ENCODE results near the gene ARFGAP3.

The ARFGAP3 gene

DNA sequence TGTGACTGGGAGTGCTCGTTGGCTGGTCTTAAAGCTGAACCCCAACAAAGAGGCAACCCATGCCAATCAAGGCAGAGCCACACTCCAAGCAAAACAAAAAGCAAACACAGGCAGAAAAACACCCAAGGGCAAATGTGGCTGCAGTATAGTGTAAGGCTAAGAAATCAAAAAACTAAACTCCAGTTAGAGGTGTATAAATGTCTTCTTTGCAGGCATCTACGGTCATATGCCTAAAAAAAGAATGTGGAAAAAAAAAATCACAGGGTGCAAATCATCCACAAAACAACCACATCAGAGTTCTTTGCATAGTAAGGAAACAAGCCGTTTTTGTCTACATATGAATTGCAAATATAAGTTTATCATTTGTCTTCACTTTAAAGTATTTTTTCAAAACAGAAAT is 27.8 kb downstream of the ARFGAP3 start:
- H3K9me3 ChIP-seq (ENCODE audit: control insufficient read depth in 5 of 5, low read length in 5 of 5) = no peaks in the 10 kb centered on the region
- H3K4me1 ChIP-seq (ENCODE audit: control insufficient read depth in 5 of 5, insufficient read depth in 5 of 5, low read length in 5 of 5) = no peaks in the 10 kb centered on the region
- peaks cover 31 to 89% (median 62%) of the 10 kb centered on the region in 5 donors for H3K36me3 ChIP-seq (ENCODE audit: control insufficient read depth in 5 of 5, insufficient read depth in 5 of 5, low read length in 5 of 5)

DNA sequence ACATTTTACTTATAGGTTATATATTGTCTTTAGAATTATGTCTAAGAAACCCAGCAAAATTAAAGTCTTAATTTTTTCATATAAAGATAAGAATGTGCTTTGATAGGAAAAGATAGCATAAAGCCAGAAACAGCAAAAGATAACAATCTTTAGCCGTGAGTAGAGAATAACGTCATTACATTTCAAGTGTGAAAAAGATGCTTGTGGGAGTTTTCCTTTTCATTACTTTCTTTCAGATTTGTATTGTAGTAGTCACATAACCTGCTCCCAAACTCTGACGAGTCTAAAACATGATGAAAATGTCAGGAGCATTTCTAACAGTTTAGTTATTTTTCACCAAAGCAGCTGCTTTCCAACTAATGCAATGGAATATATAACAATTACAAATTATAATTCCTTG is 31.3 kb downstream of the ARFGAP3 start:
- H3K4me3 ChIP-seq (ENCODE audit: low read depth in 1 of 5, low read length in 5 of 5) = no peak overlapping the region
- peaks cover 29 to 81% (median 48%) of the 10 kb centered on the region in 5 donors for H3K36me3 ChIP-seq (ENCODE audit: control insufficient read depth in 5 of 5, insufficient read depth in 5 of 5, low read length in 5 of 5)
- no peaks in the 10 kb centered on the region for H3K27me3 ChIP-seq (ENCODE audit: control insufficient read depth in 5 of 5, insufficient read depth in 4 of 5, low read length in 5 of 5)
- H3K27ac ChIP-seq (ENCODE audit: low read depth, low read length) = no peak overlapping the region
- H3K4me1 ChIP-seq (ENCODE audit: control insufficient read depth in 5 of 5, insufficient read depth in 5 of 5, low read length in 5 of 5) = no peaks in the 10 kb centered on the region
- no peak overlapping the region for H3K9ac ChIP-seq (ENCODE audit: low read length in 5 of 5)
- peaks cover 0 to 2% (median 0%) of the 10 kb centered on the region in 5 donors for H3K9me3 ChIP-seq (ENCODE audit: control insufficient read depth in 5 of 5, low read length in 5 of 5)

More for the DNA sequence above, 27.8 kb downstream of the ARFGAP3 start:
- H3K27ac ChIP-seq (ENCODE audit: low read depth, low read length) = no peak overlapping the region
- H3K27me3 ChIP-seq (ENCODE audit: control insufficient read depth in 5 of 5, insufficient read depth in 4 of 5, low read length in 5 of 5) = no peaks in the 10 kb centered on the region
- no peak overlapping the region for H3K9ac ChIP-seq (ENCODE audit: low read length in 5 of 5)
- no peak overlapping the region for H3K4me3 ChIP-seq (ENCODE audit: low read depth in 1 of 5, low read length in 5 of 5)

DNA sequence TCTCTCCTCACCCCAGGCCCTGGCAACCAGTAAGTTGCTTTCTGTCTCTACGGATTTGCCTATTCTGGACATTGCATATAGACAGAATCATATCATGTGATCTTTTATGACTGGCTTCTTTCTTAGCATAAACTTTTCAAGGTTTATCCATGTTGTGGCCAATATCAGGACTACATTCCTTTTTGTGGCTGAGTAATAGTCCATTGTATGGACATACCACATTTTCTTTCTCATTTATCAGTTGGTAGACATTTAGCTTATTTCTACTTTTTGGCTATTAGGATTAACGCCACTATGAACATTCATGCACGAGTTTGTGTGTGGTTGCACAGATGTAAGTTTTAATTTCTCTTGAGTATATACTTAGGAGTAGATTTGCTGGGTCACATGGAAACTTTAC is 35.7 kb downstream of the ARFGAP3 start:
- Histone ChIP-seq H3K9me3 (ENCODE audit: control insufficient read depth in 5 of 5, low read length in 5 of 5) (peaks cover 0 to 2% (median 0%) of the 10 kb centered on the region in 5 donors), H3K4me1 (ENCODE audit: control insufficient read depth in 5 of 5, insufficient read depth in 5 of 5, low read length in 5 of 5) (peaks cover 0 to 11% (median 3%) of the 10 kb centered on the region in 5 donors), H3K27ac (ENCODE audit: low read depth, low read length) (no peak overlapping the region), H3K4me3 (ENCODE audit: low read depth in 1 of 5, low read length in 5 of 5) (no peak overlapping the region), H3K36me3 (ENCODE audit: control insufficient read depth in 5 of 5, insufficient read depth in 5 of 5, low read length in 5 of 5) (peaks cover 19 to 57% (median 31%) of the 10 kb centered on the region in 5 donors), H3K9ac (ENCODE audit: low read length in 5 of 5) (no peak overlapping the region), H3K27me3 (ENCODE audit: control insufficient read depth in 5 of 5, insufficient read depth in 4 of 5, low read length in 5 of 5) (no peaks in the 10 kb centered on the region)

DNA sequence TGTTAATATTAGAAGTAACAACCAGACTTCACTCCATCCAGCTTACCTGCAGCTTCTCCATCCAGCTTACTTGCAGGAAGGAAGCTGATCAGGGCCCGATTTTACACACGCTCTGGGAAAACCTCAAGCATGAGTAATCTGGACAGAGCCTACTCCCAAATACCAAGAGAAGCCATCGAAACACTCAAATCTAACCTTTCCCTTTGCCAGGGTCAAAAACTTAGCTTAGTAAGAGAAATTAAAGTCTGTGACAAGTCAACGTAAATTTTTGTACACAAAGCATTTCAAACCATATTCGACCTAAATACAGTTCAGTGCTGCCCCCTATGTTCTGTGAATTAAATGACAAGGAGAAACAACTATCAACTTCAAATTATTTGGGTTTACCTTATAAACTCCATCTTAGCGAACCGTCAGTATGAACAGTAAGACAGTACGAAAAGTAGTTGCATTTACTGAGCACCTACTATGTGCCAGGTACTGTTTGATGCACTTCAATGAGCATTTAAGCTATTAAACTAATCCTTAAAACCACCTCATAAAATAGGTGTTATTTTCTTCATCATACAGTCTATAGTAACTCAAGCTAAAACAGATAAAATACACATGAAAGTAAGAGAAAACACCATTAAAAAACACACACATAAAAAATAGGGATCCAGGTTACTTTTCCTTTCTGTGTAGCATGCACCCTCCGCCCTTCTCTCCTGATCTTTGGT is 36.9 kb downstream of the ARFGAP3 start:
- no peaks in the 10 kb centered on the region for H3K27me3 ChIP-seq (ENCODE audit: control insufficient read depth in 5 of 5, insufficient read depth in 4 of 5, low read length in 5 of 5)
- H3K9me3 ChIP-seq (ENCODE audit: control insufficient read depth in 5 of 5, low read length in 5 of 5) = peaks cover 0 to 2% (median 0%) of the 10 kb centered on the region in 5 donors
- no peak overlapping the region for H3K4me3 ChIP-seq (ENCODE audit: low read depth in 1 of 5, low read length in 5 of 5)
- H3K27ac ChIP-seq (ENCODE audit: low read depth, low read length) = no peak overlapping the region
- H3K9ac ChIP-seq (ENCODE audit: low read length in 5 of 5) = no peak overlapping the region
- H3K36me3 ChIP-seq (ENCODE audit: control insufficient read depth in 5 of 5, insufficient read depth in 5 of 5, low read length in 5 of 5) = peaks cover 24 to 57% (median 33%) of the 10 kb centered on the region in 5 donors
- H3K4me1 ChIP-seq (ENCODE audit: control insufficient read depth in 5 of 5, insufficient read depth in 5 of 5, low read length in 5 of 5) = peaks cover 0 to 11% (median 3%) of the 10 kb centered on the region in 5 donors

DNA sequence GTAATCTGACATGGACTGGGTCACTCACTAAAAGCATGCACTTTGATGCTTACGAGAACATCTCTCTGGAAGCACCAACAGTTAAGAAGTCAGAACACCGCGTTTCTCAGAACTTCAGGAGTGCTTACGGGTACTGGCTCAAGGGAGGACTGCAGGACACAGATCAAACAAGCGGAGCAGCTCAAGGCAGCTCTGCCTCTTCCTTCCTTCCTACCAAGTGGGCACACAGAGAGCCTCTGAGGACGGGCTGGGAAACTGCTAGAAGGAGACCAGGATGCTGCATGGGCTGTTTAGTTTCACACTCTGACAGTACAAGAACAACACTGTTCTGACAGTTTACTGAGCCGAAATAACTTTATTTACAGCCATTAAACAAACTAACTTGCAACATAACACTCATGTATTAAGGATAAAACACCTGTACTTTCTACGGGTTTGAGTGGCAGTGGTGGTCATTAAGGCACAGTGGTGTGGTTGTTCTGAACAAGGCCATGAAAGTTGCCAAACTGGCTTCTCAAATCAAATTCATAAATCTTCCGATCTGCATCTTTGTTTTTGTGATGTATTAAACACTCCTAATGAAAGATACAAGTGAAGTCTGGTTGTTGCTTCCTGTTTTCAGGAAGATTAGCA is 37.5 kb downstream of the ARFGAP3 start:
- Histone ChIP-seq H3K9ac (ENCODE audit: low read length in 5 of 5) (no peak overlapping the region), H3K36me3 (ENCODE audit: control insufficient read depth in 5 of 5, insufficient read depth in 5 of 5, low read length in 5 of 5) (peaks cover 20 to 57% (median 29%) of the 10 kb centered on the region in 5 donors), H3K27me3 (ENCODE audit: control insufficient read depth in 5 of 5, insufficient read depth in 4 of 5, low read length in 5 of 5) (no peaks in the 10 kb centered on the region), H3K4me1 (ENCODE audit: control insufficient read depth in 5 of 5, insufficient read depth in 5 of 5, low read length in 5 of 5) (peaks cover 0 to 11% (median 3%) of the 10 kb centered on the region in 5 donors), H3K4me3 (ENCODE audit: low read depth in 1 of 5, low read length in 5 of 5) (no peak overlapping the region), H3K27ac (ENCODE audit: low read depth, low read length) (no peak overlapping the region), H3K9me3 (ENCODE audit: control insufficient read depth in 5 of 5, low read length in 5 of 5) (peaks cover 0 to 2% (median 0%) of the 10 kb centered on the region in 5 donors)

DNA sequence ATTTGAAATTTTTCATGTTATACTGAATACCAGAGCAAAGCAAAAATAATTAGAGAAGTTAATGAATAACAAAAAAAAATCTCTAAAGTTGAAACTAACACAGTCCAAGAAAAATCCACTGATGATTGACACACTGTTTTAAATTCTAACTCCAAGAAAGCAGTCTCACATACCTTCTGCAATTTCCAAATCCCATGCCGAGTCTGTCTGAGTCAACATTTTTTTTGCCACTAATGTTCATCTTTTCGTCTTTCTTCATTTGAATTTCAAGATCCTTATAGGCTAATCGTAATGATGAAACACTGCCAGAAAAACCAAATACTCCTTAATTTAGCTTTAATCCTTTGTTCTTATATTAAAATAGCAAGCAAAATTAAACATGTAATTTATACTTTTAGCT is 39.5 kb downstream of the ARFGAP3 start:
- peaks cover 24 to 63% (median 34%) of the 10 kb centered on the region in 5 donors for H3K36me3 ChIP-seq (ENCODE audit: control insufficient read depth in 5 of 5, insufficient read depth in 5 of 5, low read length in 5 of 5)
- peaks cover 0 to 2% (median 0%) of the 10 kb centered on the region in 5 donors for H3K9me3 ChIP-seq (ENCODE audit: control insufficient read depth in 5 of 5, low read length in 5 of 5)
- no peak overlapping the region for H3K4me3 ChIP-seq (ENCODE audit: low read depth in 1 of 5, low read length in 5 of 5)
- no peak overlapping the region for H3K9ac ChIP-seq (ENCODE audit: low read length in 5 of 5)
- peaks cover 0 to 16% (median 3%) of the 10 kb centered on the region in 5 donors for H3K4me1 ChIP-seq (ENCODE audit: control insufficient read depth in 5 of 5, insufficient read depth in 5 of 5, low read length in 5 of 5)
- no peaks in the 10 kb centered on the region for H3K27me3 ChIP-seq (ENCODE audit: control insufficient read depth in 5 of 5, insufficient read depth in 4 of 5, low read length in 5 of 5)
- no peak overlapping the region for H3K27ac ChIP-seq (ENCODE audit: low read depth, low read length)

DNA sequence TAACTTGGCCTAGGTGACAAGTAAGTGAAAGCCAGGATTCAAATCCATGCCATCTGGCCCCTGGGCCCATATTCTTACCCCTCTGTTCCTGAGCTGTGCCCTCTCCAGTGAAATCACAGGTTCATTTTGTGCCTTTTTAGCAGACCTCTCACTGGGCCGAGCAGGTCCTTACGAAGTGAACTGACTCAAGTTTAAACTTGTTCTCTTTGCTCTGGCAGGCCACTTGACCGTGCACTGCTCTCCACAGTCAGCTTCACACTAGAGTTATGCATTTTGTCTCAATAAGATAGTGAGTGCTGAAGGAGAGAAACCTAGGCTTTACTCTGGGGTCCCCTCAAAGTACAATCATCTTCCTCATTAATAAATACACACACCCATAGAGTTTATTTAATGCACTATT is 40.7 kb downstream of the ARFGAP3 start:
- no peak overlapping the region for H3K27ac ChIP-seq (ENCODE audit: low read depth, low read length)

DNA sequence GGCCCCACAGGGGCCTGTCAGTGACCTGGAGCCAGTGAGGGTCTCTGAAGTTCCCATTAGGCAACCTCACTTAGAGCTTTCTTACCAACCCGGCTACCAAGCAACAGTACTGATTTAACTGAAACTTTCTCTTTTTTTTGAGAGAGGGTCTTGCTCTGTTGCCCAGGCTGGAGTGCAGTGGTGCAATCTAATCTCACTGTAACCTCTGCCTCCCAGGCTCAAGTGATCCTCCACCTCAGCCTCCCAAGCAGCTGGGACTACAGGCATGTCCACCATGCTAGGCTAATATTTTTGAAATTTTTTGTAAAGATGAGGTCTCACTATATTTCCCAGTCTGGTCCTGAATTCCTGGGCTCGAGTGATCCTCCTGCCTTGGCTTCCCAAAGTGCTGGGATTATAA is 42.5 kb downstream of the ARFGAP3 start:
- peaks cover 0 to 10% (median 0%) of the 10 kb centered on the region in 5 donors for H3K4me1 ChIP-seq (ENCODE audit: control insufficient read depth in 5 of 5, insufficient read depth in 5 of 5, low read length in 5 of 5)
- peaks cover 19 to 63% (median 45%) of the 10 kb centered on the region in 5 donors for H3K36me3 ChIP-seq (ENCODE audit: control insufficient read depth in 5 of 5, insufficient read depth in 5 of 5, low read length in 5 of 5)
- no peak overlapping the region for H3K4me3 ChIP-seq (ENCODE audit: low read depth in 1 of 5, low read length in 5 of 5)
- H3K27me3 ChIP-seq (ENCODE audit: control insufficient read depth in 5 of 5, insufficient read depth in 4 of 5, low read length in 5 of 5) = no peaks in the 10 kb centered on the region
- H3K9ac ChIP-seq (ENCODE audit: low read length in 5 of 5) = no peak overlapping the region
- H3K9me3 ChIP-seq (ENCODE audit: control insufficient read depth in 5 of 5, low read length in 5 of 5) = no peaks in the 10 kb centered on the region
- no peak overlapping the region for H3K27ac ChIP-seq (ENCODE audit: low read depth, low read length)

More for the DNA sequence above, 40.7 kb downstream of the ARFGAP3 start:
- Histone ChIP-seq H3K27me3 (ENCODE audit: control insufficient read depth in 5 of 5, insufficient read depth in 4 of 5, low read length in 5 of 5) (no peaks in the 10 kb centered on the region), H3K4me3 (ENCODE audit: low read depth in 1 of 5, low read length in 5 of 5) (no peak overlapping the region), H3K9me3 (ENCODE audit: control insufficient read depth in 5 of 5, low read length in 5 of 5) (peaks cover 0 to 2% (median 0%) of the 10 kb centered on the region in 5 donors), H3K4me1 (ENCODE audit: control insufficient read depth in 5 of 5, insufficient read depth in 5 of 5, low read length in 5 of 5) (peaks cover 0 to 16% (median 3%) of the 10 kb centered on the region in 5 donors), H3K36me3 (ENCODE audit: control insufficient read depth in 5 of 5, insufficient read depth in 5 of 5, low read length in 5 of 5) (peaks cover 15 to 60% (median 36%) of the 10 kb centered on the region in 5 donors), H3K9ac (ENCODE audit: low read length in 5 of 5) (no peak overlapping the region)

DNA sequence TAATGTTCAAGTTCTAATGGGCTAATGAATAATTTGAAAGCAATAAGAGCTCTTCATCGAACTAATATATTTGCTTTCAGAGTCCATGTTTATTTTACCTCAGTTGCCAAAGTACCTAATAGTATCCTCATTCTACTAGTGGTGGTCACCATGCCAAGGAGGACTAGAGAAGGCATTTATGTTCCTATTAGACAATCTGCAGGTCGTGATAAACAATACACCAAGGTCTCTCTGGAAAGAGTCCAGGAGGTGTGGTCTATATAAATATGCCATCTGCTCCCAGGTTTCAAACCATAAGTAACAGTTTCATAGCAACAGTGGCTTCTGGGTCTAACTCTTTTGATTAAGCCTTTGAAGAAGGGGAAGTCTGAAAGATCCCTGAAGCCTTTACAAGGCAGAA is 42.9 kb downstream of the ARFGAP3 start:
- H3K27ac ChIP-seq (ENCODE audit: low read depth, low read length) = no peak overlapping the region
- H3K4me3 ChIP-seq (ENCODE audit: low read depth in 1 of 5, low read length in 5 of 5) = no peak overlapping the region
- H3K27me3 ChIP-seq (ENCODE audit: control insufficient read depth in 5 of 5, insufficient read depth in 4 of 5, low read length in 5 of 5) = no peaks in the 10 kb centered on the region
- peaks cover 20 to 64% (median 45%) of the 10 kb centered on the region in 5 donors for H3K36me3 ChIP-seq (ENCODE audit: control insufficient read depth in 5 of 5, insufficient read depth in 5 of 5, low read length in 5 of 5)
- peaks cover 0 to 6% (median 0%) of the 10 kb centered on the region in 5 donors for H3K4me1 ChIP-seq (ENCODE audit: control insufficient read depth in 5 of 5, insufficient read depth in 5 of 5, low read length in 5 of 5)
- H3K9me3 ChIP-seq (ENCODE audit: control insufficient read depth in 5 of 5, low read length in 5 of 5) = no peaks in the 10 kb centered on the region
- no peak overlapping the region for H3K9ac ChIP-seq (ENCODE audit: low read length in 5 of 5)

DNA sequence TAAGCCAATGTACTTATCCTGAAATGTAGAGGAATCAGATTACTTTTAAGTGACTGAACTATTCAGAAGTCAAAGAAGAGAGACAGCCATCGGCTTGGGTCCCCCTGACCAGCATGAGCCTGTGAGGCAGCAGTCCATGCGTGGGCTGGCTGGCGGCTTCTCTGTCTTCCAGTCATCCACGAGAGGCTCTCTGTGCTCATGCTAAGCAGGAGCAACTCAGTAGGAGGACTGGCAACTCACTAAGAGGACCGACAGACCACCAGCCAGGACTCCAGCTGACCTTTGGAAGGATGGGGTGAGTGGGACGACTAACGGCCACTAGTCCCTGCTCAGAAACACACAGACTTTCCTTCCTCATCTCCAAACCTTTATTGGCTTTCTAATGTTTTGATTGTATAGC is 43.6 kb downstream of the ARFGAP3 start:
- no peak overlapping the region for H3K4me3 ChIP-seq (ENCODE audit: low read depth in 1 of 5, low read length in 5 of 5)
- no peak overlapping the region for H3K9ac ChIP-seq (ENCODE audit: low read length in 5 of 5)
- H3K27me3 ChIP-seq (ENCODE audit: control insufficient read depth in 5 of 5, insufficient read depth in 4 of 5, low read length in 5 of 5) = no peaks in the 10 kb centered on the region
- H3K4me1 ChIP-seq (ENCODE audit: control insufficient read depth in 5 of 5, insufficient read depth in 5 of 5, low read length in 5 of 5) = peaks cover 2 to 7% (median 3%) of the 10 kb centered on the region in 5 donors
- H3K27ac ChIP-seq (ENCODE audit: low read depth, low read length) = no peak overlapping the region
- H3K9me3 ChIP-seq (ENCODE audit: control insufficient read depth in 5 of 5, low read length in 5 of 5) = no peaks in the 10 kb centered on the region
- H3K36me3 ChIP-seq (ENCODE audit: control insufficient read depth in 5 of 5, insufficient read depth in 5 of 5, low read length in 5 of 5) = peaks cover 24 to 70% (median 51%) of the 10 kb centered on the region in 5 donors
